COLO668 (cell line): ENCODE results near the gene ELANE.
A peak's percentile ranks its signal among the peaks of the same experiment; 100 is the strongest.

ENCODE experiments used
- DNase-seq: peaks from one replicate; lab custom pipeline; 2025; ENCODE audit not compliant: unreplicated experiment; lab: John Stamatoyannopoulos, UW

Gene ELANE

DNA sequence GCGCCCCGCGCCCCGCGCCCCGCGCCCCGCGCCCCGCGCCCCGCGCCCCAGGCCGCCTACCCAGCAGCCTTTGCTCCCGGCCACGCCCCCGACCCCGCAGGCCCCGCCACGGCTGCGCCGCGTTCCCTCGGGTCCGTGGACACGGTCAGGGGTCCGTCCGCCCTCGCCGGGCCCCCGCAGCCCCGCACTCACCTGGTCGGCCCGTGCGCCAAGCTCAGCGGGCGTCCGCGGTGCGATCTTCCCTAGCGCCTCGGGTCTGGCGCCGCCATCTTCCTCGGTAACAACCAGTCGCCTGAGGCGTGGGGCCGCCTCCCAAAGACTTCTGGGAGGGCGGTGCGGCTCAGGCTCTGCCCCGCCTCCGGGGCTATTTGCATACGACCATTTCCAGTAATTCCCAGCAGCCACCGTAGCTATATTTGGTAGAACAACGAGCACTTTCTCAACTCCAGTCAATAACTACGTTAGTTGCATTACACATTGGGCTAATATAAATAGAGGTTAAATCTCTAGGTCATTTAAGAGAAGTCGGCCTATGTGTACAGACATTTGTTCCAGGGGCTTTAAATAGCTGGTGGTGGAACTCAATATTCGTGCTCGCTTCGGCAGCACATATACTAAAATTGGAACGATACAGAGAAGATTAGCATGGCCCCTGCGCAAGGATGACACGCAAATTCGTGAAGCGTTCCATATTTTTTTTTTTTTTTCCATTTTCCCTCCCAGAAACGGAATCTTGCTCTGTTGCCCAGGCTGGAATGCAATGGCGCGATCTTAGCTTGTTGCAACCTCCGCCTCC, 41.0 kb downstream of the ELANE start, which contains the start of the genes MED16 and RNU6-9:
Gene MED16 (minus strand): TSS at position 294 of the 796 bp plus-strand sequence. CDS start 2,056 bp downstream, outside the sequence.
Gene RNU6-9 (plus strand): TSS at position 591 of the 796 bp plus-strand sequence.
- DNase-seq, result peak; percentile 95

DNA sequence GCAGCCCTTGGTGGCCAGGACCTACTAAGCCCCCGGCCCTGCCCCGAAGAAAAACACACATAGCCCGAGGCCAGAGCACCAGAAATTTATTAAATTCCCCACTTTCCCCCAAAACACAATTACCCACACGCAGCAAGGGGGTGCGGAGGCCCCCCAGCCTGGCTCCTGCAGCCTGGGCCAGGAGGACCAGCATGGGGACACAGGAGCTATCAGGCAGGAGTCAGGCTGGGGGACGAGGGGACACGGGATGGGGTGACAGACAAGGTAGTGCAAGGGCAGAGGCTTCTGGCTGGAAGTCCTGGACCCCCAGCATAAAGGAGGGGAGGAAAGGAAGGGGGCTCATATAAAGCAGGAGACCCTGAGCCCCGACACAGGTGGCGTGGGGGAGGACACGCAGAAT, 44.3 kb downstream of the ELANE start:
- no peak for DNase-seq

DNA sequence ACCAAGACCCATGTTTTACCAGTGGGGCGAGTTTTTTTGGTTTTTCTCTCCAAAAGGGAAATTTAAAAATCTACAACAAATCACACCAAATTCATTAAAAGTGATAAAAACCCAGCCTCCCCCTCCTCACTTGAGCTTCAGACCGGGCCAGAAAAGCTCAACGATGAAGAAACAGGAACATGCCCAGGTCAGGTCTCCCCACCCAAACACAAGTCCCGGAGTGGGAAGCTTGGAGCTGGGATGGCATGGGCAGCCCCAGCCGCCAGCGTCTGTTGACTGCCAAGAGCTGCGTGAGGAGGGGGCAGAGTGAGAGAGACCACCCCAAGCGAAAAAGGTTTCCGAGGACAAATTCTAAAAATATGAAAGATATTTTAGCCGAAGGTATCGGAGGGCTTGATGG, 44.9 kb downstream of the ELANE start:
- DNase-seq, result no peak

DNA sequence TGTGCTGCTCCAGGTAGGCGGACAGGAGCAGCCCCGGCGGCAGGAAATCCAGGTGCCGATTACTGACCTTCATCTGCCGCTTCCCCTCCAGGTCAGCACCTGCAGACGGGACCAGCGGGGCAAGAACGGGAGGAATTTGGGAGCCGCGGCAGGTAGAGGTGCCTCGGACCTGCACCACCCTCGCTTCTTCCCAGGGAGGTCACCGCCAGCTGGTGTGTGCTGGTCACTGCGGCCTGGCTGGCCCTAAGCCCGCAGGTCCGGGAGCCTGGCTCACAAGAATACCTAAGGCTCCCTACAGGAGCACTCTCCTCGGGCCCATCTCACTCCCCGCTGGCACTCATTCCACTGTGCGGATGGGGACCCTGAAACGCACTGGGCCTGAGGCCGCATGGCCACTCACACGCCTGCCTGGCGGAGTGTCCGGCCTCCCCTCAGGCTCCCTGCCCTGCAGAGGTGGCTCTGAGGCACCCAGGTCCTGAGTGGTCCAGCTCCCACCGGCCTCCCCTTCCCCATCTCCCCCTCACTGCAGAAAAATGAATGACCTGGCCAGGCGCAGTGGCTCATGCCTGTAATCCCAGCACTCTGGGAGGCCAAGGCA, 45.4 kb downstream of the ELANE start:
- no peak for DNase-seq

DNA sequence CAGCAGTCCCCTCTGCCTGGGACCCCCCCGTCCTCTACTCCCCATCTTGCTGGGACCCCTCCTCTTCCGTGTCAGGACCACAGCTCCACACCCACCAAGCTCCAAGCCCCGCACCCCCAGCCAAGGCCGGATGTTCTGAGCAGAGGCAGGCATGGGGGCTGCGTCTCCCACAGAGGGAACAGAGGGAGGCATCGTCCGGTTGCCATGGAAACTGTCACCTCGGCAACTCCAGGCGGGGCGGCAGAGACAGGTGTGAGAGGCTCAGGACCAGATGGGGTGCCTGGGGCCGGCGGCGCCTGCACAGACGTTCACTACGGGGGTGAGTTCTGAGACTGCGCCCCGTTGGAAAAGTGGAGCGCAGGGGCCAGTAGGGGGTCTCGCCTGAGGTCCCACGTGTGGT, 46.6 kb downstream of the ELANE start:
- peak; percentile 29 for DNase-seq

DNA sequence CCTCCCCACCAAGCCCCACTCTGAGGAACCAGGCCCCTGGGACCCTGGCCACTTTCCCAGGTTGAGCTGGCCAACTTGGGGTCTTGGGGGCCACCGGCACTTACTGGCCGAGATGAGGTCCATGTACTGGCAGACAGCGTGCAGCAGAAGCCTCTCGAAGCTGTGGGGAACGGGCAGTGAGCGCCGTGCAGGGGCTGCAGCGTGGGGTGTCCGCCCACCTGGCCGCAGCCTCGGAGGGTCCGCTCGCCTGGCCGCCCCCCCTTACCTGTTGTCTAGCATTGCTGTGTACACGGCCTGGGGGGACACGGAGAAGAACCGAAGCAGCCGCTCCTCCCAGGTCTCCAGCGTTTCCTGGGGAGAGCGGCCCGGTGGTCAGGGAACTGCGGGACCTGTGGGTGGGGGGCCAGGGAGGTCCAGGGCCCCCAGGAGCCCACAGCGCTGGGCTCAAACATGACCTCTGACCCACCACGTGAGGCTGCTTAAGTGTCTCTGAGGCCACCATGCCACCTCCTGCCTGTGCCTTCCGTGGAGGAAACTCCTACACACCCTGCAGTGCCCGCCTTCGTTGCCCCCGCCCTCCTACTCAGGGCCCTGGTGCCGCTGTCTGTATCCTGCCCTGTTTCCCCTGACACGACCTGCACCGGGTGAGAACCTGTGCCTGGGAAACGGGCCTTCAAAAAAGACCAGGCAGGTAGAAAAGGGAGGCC, 47.4 kb downstream of the ELANE start:
- DNase-seq, result no peak

DNA sequence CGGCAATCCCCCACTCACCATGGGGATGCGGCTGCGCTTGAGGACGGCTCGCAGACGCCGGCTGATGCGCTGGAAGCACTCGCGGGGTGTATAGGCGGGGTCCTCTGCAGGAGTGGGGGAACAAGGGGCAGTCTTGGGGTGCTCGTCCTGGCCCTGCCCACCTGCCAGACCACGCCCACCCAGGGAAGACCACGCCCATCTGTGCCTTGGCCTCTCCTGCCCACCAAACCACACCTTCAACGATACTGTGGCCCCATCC, 47.9 kb downstream of the ELANE start:
- DNase-seq, result no peak

DNA sequence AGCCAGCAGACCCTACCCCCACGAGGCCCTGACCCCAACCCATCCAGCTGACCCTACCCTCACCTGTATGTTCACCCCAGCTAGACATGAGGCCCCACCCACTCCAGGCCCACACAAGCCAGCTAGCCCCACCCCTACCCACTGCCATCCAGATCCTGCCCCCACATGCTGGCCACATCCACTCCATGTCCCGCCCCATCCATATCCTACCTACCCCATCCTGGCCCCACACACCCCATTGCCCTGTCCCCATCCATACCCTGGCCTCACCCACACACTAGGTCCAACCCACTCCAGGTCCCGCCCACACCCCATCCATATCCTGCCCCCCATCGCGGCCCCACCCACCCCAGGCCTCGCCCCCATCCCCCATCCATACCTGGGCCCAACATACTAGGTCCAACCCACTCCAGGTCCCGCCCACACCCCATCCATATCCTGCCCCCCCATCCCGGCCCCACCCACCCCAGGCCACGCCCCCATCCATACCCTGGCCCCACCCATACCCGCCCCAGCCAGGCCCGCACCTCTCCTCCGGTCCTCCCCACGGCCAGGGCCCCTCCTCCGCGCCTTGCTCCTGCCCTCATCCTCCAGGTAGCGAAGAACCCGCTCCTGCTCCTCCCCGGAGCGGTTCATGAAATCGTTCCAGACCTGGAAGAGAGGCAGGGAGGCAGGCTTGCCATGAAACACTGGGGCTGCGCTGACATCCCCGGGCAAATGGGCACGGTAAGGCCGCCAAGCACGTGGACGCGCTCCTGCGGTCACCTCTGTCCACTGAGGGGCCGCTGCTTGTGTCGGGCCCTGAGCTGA, 48.4 kb downstream of the ELANE start:
- DNase-seq, result no peak

DNA sequence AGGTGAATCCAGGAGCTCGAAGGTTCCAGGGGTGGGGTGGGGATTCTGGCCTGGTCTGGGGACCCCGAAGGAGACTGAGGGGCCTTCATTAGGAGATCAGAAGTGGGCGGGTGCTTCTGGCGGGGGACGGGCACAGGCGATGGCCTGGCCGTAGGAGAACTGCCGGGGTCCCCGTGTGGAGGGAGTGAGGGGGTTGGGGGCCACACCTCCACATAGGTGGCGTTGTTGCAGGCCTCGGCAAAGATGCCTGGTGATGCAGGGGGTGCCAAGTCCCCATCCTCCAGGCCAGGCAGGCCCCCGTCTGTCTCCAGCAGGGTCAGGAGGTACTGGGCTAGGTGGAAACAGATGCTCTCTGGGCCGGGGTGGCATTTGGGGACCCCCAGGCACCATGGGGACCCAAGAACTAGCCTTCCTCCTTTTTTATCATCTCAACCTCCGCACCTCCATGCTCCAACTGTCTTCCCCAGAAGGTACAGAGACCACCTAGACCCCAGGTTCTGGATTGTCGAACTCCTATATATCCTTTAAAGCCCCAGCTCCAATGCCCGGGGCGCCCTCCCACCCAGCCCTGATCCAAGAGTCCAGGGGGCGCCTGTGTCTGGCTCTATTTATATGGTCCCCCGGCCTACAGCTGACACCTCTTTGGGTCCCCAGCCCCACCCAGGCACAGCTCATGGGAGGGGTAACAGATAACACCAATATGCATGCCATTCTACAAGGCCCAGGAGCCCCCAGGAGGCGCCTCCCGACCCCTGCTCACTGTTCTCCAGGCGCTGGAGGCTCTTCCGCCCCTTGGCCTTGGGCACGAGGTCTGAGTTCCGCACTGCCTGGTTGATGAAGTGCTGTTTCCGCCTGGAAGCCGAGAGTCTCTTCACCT, 49.4 kb downstream of the ELANE start:
- DNase-seq, result no peak

DNA sequence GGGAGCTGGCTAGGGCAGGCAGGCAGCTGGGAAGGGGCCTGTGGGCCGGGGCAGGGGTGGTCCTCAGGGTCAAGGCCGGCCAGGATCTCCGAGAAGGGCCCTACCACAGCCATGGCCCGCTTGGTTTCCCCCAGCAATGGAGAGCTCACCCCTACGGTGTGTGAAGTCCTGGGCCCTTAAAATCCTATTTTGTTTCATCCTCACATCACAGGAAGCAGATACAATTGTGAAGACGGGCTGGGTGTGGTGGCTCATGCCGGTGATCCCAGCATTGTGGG, 49.9 kb downstream of the ELANE start:
- no peak for DNase-seq

DNA sequence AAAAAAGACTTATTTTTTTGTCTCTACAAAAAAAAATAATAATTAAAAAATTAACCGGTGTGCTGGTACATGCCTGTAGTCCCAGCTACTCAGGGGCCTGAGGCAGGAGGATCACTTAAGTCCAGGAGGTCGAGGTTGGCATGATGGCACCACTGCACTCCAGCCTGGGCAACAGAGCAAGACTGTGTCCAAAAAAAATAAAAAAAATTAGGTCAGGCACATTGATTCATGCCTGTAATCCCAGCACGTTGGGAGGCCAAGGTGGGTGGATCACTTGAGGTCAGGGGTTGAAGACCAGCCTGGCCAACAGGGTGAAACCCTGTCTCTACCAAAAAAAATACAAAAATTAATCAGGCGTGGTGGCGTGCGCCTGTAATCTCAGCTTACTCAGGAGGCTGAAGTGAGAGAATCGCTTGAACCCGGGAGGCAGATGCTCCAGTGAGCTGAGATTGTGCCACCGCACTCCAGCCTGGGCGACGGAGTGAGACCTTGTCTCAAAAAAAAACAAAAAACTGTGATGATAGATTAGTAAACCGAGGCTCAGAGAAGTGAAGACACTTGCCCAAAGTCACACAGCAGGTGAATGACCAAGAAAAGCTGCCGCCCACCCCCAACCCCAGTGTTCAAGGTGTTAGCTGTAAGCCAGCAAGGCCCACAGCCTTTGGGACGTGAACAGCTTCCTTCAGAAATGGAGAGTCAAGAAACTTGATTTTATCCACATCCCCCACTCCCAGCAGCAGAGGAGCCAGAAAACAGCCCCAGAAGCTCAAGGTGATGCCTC, 50.5 kb downstream of the ELANE start:
- DNase-seq, result no peak

DNA sequence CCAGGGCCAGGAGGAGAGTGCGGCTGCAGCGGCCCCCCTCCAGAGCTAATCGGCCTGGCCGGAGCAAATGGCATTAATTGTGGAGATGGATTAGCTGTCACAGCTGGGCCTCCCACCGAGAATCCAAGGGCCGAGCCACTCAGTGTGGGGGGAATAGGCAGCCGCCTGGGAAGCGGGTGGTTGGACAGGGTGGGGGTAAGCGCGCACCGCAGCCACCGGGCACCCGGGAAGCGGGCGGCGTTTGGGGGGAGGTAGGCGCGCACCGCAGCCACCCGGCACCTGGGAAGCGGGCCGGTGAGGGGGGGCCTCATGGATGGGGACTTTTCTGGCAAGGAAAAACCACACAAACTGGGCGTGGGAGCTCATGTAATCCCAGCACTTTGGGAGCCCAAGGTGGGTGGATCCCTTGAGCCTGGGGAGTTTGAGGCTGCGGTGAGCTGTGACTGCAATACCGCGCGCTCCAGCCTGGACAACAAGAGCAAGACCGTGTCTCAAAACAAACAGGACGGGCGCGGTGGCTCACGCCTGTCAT, 51.2 kb downstream of the ELANE start:
- no peak for DNase-seq

DNA sequence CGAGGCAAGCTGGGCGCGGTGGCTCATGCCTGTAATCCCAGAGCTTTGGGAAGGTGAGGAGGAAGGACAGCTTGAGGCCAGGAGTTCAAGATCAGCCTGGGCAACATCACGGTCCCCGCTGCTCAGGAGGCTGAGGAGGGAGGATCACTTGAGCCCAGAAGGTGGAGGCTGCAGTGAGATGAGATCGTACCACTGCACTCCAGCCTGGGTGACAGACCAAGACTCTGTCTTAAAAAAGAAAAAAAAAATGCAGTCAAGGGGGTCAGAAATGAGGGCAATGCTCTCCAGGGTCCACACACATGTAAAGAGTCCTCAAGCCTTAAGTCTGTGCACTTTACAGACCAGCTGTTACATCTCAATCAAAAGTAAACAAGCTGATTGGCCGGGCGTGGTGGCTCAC, 52.4 kb downstream of the ELANE start:
- DNase-seq, result no peak
